Measurements from ENCODE around the gene CARD16.

- TF ChIP-seq CTCF (IDR thresholded peaks at IDR 0.05) (no peak), MAX (IDR thresholded peaks at IDR 0.05) (no peak), POLR2A (IDR thresholded peaks at IDR 0.05; ENCODE audit: low read length) (no peak), USF2 (IDR thresholded peaks at IDR 0.05) (no peak)
These were observed 42.0 kb downstream of the CARD16 start for GRCh38 chr11:105003151-105003550.

All from A549 (cell line).